ENCODE results near the gene NOC2L.

NOC2L gene

GRCh38 chr1:974293-974640, 15.2 kb upstream of the NOC2L start:
- DNase-seq = no peak

DNA sequence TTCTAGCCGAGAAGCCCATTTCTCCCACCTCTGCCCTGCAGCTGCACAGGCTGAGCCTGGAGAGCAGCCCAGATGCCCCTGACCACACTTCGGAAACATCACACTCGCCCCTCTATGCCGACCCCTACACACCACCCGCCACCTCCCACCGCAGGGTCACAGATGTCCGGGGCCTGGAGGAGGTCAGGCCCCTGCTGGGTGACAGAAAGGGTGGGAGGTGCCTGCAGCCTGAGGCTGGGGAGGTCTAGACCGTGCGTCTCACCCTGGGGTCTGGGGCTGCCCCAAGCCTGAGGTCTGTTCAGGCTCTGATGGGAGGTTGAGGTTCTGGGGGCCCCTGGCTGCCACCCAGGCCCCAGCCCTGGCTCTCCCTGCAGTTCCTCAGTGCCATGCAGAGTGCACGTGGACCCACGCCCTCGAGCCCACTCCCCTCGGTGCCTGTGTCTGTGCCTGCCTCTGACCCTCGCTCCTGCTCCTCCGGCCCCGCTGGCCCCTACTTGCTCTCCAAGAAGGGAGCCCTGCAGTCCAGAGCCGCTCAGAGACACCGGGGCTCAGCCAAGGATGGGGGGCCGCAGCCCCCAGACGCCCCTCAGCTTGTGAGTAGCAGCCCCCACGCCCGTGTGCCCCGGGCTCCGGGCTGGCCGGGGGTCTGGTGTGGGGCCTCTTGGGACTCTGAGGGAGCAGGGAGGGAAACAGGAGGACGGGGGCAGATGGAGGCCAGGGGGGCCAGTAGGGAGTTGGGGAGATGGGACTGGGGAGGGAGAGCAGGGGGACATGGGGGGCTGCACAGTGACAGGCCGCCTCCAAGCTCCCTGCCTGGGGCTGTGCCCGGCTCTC, 14.6 kb upstream of the NOC2L start:
- no peak for DNase-seq

DNA sequence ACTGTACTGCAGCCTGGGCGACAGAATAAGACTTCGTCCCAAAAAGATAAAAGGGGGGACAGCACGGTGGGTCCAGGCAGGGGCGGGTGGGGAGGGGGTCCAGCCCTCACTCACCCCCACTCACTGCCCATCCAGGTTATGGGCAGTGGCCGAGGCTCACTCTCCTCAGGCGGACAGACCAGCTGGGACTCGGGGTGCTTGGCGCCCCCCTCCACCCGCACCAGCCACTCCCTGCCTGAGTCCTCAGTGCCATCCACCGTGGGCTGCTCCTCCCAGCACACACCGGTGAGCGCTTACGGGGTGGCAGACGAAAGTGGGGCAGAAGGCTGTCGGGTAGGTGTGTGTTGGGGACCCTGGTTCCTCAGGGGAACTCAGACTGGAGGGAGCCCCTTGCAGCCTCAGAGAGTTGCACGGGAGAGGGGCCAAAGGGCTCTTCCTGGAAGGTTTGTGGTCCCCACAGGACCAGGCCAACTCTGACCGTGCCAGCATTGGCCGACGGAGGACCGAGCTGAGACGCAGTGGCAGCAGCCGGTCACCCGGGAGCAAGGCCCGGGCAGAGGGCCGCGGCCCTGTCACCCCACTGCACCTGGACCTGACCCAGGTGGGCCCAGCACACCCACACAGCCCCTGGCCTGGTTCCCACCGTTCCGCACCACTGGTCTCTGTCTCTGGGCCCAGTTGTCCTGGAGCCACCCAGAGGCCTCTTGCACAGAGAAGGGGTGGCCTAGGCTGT, 13.8 kb upstream of the NOC2L start:
- no peak for DNase-seq

DNA sequence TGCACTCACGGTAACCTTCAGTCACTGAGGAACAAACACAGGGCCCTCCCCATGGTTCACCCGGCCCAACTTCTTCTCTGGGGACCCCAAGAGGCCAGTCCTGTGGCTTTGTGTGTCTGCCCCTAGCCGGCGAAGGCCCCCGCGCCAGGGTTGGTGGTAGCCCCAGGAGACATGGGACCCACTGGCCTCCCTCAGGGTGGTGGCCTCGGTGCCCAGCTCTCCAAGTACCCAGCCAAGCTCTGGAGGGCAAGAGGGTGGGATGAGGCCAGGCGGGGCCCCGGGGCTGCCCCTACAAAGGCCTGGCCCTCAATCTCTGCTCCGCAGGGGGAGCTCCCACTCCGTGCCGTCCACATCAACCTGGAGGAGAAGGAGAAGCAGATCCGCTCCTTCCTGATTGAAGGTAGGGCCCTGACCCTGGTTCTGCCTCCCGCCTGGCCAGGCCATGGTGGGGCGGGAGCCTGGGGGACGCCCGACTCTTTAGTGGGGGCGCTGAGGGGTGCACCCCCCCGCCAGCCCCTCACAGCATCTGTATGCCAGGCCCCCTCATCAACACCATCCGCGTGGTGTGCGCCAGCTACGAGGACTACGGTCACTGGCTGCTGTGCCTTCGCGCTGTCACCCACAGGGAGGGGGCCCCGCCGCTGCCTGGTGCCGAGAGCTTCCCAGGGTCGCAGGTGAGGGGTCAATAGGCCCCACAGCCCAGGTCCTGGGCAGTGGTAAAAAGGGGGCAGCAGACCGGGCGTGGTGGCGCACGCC, 12.9 kb upstream of the NOC2L start:
- DNase-seq = no peak

- no peak for DNase-seq
Observed at GRCh38 chr1:970973-971730, 12.1 kb upstream of the NOC2L start.

DNA sequence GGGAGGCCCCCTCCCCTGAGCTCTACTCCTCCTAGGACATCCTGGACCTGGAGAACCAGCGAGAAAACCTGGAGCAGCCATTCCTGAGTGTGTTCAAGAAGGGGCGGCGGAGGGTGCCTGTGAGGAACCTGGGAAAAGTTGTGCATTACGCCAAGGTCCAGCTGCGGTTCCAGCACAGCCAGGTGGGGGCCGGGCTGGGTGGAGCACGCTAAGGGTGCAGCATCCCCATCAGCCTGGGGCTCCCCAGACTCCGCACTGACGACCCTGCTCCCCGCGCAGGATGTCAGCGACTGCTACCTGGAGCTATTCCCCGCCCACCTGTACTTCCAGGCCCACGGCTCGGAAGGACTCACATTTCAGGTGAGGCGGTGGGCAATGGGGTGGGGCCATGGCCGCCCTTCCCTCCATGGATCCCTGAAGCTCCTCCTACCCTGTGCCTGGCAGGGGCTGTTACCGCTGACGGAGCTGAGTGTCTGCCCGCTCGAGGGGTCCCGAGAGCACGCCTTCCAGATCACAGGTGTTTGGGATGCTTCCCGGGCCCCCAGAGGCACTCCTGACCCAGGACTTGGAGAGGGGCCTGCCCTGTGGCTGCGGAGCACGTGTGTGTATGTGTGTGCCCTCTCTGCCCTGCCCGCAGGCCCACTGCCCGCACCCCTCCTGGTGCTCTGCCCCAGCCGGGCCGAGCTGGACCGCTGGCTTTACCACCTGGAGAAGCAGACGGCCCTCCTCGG, 11.4 kb upstream of the NOC2L start:
- no peak for DNase-seq

DNA sequence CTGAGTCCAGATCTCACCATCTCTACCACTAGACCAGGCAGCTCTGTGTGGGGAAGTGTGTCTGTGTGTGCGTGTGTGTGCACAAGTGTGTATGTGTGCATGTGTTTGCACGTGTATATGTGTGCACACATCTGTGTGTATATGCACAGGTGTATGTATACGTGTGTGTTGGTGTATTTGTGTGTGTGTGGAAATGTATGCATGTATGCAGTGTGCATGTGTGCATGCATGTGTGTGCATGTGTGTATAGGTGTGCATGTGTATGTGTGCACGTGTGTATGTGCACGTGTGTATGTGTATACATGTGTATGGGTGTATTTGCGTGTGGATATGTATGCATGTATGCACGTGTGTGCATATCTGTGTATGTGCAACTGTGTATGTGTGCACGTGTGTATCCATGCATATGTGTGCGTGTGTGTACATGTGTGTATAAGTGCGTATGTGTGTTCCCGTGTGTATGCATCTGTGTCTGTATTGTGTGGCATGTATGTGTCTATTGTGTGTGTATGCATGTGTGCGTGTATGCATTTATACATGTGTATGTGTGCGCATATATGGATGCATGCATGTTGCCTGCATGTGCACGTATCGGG, 10.3 kb upstream of the NOC2L start:
- no peak for DNase-seq

GRCh38 chr1:967466-968343, 8.6 kb upstream of the NOC2L start:
- no peak for DNase-seq

DNA sequence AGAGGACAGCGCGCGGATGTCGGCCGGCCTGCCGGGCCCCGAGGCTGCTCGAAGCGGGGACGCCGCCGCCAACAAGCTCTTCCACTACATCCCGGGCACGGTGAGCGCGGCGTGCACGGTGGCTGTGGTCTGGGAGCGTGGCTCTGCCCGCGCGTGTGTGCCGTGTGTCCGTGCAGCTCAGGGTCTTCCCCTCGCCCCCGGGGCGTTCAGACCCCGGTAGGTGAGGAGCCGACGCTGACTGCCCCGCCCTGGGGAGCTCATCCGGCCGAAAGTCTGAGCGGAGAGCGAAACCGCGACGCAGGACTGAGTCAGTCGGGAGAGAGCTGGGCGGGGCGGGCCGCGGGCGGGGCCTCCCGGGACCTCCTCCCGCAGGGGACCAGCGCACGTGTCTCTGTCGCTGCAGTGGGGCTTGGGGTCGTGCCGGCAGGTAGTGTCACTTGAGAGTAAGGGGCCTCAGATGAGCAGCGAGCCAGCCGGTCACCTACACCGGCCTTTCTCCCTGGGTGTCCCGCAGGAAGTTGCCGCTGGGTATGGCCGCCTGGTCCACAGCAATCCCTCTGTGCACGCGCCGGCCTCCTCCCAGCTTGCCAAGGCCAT, 7.7 kb upstream of the NOC2L start:
- DNase-seq = peak; percentile 93

DNA sequence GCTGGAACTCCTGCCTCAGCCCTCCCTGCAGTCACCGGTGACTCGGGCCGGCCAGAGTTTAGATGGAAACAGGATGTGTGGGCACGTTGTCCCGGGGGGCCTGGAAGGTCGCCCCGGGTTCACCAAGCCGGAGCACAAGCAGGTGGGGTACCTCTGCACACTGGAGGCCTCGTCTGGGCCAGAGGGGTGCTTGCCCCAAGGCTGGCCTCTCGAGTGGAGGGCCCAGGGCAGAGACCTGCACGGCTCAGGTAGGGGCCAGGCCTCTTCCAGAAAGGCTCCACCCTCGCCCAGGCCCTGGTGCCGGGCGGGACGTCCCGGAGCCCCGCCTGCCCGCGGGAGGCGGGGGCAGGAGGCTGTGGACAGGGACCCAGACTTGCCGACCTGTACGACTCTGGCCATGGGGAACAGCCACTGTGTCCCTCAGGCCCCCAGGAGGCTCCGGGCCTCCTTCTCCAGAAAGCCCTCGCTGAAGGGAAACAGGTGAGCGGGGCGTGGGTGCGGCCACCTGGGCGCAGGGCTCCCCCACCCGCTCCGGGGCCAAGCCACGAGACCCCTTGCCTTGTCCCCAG, 7.2 kb upstream of the NOC2L start, which contains the start of gene PLEKHN1:
TSS of gene PLEKHN1 (plus strand) at position 348 of the 569 bp plus-strand sequence. CDS start at position 398, 50 bp downstream.
- peak; percentile 60 for DNase-seq

DNA sequence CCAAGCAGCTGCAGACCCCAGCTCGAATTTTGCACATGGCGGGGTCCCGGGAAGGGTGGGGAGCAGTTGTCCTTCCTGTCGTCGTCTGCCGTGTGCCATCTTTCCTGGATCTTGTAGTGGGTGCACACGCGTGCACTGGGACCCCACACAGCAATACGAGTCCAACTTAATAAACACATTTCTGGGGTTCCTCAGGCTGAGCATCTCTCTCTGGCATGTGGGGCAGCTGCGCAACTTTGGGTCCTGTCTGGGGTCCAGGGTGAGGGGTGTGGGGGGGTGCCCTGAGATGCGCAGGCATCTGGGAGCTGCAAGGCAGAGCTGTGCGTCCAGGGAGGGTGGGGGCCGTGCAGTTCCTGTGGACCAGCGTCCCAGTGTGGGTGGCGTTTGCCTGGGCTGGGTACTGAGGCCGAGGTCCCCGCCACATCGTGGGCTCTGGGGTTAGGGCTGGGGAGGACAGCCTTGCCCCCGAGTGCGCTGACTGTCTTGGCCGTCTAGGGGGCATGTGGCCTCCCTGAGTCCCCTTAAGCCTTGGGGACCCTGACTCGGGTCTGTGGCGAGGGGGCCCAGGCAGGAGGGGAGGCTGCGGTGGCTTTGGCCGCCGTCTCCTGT, 6.6 kb upstream of the NOC2L start:
- DNase-seq = no peak

- no peak for DNase-seq
Observed at GRCh38 chr1:964691-965525, 5.9 kb upstream of the NOC2L start.

DNA sequence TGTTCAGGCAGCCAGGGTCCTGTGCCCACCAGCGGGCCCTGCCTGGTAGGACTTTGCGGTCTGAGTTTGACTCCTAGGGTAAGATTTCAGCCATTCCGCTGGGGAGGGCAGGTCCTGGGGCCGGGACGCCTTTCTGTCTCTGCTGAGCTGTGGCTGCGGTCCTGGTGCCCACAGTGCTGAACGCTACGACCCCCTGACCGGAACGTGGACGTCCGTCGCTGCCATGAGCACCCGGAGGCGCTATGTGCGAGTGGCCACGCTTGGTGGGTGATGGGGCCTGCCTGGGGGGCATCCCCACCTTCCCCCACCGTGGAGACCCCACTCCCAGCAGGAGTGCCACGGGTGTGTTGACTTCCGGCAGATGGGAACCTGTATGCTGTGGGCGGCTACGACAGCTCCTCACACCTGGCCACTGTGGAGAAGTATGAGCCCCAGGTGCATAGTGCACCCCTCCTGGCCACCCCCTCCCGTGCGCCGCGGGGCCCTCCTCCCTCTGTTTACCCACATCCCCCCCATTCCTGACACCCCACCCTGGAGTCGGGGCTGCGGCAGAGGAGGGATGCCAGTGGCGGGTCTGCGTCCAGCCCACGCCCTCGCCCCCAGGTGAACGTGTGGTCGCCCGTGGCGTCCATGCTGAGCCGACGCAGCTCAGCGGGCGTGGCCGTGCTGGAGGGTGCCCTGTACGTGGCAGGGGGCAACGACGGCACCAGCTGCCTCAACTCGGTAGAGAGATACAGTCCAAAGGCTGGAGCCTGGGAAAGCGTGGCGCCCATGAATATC, 4.9 kb upstream of the NOC2L start:
- DNase-seq = no peak

- DNase-seq = no peak
Observed at GRCh38 chr1:963301-963651, 4.2 kb upstream of the NOC2L start.

- DNase-seq = no peak
Observed at GRCh38 chr1:962381-963300, 3.6 kb upstream of the NOC2L start.

DNA sequence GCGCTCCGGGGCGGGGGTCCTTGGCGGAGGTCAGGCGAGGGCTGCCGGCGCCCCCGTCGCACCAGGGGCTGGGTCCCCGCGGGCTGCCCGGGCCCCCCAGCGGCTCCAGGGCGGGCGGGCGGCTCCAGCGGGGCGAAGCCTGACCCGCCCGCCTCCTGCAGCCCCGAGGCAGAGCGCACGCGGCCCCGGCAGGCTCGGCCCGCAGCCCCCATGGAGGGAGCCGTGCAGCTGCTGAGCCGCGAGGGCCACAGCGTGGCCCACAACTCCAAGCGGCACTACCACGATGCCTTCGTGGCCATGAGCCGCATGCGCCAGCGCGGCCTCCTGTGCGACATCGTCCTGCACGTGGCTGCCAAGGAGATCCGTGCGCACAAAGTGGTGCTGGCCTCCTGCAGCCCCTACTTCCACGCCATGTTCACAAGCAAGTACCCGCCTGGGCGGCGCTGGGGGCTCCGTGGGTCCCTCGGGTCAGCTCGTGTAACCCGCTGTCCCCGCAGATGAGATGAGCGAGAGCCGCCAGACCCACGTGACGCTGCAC, 2.1 kb upstream of the NOC2L start:
- DNase-seq = no peak
